GM18951 (cell line): ENCODE data around the gene PSTPIP1.

ENCODE experiments used
- POLR2A ChIP-seq: IDR thresholded peaks from 4 replicates; pipeline ENCODE4 v1.6.1; 2011; ENCODE audit warnings: mild to moderate bottlenecking; ENCODE audit not compliant: insufficient read length, insufficient read depth; ENCODE audit errors: extremely low read depth
- in situ Hi-C: fragments of 300-500 bp; cut with MboI; formaldehyde crosslinking; loops from one replicate; pipeline ENCODE4 v1.12.0; 2022; ENCODE audit warnings: low sequenced_read_pairs, mixed read lengths, inconsistent platforms; ENCODE audit not compliant: unreplicated experiment

Gene PSTPIP1

DNA sequence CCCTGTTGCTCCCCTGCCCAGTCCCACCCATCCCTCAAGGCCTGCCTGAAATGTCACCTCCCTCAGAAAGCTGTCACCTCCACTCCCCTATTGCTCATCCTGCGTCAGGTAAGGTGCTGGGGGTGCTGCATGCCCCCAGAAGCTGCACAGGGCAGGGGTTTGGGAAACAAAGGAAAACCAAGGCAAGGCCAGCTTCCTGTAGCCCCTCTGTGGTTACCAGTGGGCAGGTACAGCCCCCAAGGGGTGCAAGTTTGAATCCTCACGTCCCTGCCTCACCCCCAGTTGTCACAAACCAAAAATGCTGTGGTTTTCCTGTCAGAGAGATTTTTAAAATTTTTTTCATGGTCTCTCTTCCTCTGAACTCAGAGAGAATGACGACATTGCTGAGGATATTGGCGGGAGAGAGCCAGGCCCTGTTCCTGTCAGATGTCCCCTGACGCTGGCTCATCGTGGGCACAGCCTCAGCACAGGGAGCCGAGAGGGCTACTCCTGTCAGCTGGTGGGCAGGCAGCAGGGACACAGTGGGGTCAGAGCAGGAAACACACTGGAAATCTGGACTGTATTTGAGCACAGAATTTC lies 27.0 kb downstream of the PSTPIP1 start:
- no peak for TF ChIP-seq POLR2A
- in situ Hi-C loops, result no loop called here

DNA sequence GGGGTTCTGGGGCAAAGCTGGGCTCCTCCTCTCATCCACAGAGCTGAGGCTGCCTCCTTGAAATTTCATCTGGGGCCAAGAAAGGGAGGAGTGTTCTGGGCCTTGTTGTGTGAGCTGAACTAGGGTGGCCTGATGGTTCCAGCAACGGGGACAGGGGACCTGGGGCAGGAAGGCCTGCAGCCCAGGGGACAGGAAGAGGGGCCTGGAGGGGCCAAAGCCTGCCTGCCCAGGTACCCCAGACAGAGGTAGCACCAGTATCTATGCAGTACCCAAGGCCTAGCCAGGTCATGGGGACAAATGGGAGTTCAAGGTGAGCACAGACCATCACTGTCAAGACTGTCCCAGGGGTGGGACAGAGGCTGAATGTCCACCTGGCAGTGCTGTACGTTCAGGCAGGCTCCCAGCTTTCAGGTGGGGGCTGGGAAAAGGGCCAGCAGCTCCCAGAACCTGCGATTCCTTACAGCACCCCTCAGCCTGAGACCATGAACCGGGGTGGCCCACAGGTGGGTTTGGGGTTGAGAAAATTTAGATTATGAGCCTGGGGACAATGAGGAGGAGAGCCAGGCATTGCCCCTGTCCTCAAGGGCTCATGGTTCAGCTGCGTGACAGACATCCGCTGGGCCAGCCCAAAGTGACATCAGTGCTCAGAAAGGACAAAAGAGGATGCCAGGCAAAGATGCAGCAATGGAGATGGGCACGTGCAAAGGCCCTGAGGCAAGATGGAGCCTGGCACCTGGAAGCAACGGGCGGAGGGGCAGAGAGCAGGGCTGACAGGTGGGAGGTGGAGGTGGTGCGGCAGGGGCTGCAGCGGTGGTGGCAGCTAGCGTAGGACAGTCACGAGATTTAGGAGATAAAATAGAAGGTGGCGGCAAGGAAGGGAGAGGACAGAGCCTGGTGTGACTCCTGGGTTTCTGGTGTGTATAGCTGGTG lies 28.0 kb downstream of the PSTPIP1 start:
- in situ Hi-C loops, result no loop called here
- TF ChIP-seq POLR2A, result no peak

DNA sequence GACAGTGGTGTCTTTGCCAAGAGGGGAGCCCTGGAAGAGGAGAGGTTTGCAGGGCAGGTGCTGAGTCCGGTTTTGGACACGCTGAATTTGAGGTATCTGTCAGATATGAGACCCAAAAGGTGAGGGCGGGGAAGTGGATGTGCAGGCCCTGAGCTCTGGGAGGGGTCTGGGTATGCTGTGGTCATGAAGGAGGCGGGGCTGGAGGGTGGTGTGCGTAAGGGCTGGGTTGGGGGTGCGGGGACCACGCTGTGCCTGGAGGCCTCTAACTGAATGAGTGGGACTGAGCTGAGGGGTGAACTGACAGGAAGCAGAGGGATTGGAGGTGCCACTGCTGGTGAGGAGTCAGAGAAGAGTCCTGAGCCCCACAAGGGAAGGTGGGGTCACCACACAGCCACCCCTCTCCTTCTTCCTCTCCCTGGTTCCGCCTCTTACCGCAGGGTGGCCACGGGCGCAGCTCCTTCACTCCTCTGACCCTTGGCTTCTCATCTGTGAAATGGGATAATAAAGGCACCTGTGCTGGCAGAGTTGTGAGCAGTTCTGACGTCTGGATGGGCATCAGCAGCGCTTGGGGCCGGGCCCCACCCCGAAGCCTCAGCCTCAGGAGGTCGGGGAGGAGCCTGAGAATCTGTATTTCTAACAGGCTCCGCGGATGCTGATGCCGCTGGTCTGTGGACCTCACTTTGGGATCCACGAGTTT lies 28.8 kb downstream of the PSTPIP1 start:
- in situ Hi-C loops, result no loop called here
- TF ChIP-seq POLR2A, result no peak

DNA sequence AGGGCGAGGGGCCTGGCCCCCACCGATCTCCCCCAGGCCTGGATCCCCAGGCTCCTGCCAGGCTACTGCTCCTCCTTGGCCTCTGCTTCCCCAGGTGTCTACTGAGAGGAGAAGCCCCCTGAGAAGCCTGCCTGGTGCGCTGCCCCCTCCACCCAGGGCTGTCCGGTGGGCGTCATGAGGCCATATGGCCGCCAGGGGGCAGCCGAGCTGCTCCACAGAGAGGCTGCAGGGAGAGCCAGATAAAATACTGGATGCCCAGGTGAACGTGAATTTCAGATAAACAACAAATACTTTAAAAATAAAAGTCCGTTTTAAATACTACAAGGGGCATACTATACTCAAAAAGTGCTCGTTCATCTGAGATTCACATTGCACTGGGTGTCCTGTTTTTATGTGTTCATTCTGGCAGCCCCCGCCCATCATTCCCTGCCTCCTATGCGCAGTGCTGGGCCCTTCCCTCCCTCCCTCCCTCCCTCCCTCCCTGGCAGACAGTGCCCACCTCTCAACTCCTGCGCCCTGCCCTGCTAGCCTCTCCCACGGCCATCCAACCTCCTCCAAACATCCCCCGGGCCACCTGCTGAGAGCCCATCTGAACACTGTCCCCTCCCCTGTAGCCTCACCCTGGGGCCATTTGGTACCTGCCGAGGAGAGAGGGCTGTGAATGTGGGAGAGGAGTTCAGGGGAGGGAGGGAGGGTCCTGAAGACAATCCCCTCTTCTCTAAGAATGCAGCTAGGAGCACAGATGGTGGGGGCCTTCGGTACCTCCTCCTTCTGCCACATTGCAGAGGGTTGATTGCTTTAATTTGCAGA lies 29.6 kb downstream of the PSTPIP1 start:
- no peak for TF ChIP-seq POLR2A
- in situ Hi-C loops, result no loop called here

DNA sequence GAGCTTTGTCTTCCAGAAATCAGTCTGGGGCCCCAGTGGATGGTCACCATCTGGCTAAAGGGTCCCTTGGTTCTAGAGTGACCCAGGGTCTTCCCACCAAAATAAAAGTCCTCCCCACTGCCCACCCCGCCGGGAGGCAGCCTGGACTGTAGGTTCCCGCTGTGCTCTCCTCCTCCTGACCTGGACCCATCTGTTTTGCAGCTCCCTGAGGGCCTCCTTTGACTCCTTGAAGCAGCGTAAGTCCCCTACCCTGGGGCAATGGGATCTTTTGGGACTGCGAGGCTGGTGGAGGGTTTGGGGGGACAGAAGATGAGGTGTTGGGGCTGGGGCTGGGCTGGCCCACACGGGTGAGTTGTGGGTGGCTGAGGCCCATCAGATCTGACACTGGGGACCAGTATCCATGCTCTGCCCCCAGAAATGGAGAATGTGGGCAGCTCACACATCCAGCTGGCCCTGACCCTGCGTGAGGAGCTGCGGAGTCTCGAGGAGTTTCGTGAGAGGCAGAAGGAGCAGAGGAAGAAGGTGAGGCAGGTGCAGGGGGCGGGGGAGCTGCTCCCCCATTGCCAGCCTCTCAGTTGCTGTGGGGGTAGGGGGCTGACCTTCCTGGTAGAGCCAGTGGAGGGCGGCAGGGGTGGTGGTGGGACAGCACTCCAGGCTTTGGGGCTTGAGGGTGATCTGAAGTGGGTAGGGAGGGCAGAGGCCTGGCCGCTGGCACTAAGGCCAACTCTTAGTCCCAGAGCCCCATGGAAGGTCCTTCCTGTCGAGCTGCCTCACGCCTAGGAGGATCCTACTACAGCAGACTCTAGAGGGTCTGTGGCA lies 30.4 kb downstream of the PSTPIP1 start:
- TF ChIP-seq POLR2A, result no peak
- in situ Hi-C loops, result no loop called here

DNA sequence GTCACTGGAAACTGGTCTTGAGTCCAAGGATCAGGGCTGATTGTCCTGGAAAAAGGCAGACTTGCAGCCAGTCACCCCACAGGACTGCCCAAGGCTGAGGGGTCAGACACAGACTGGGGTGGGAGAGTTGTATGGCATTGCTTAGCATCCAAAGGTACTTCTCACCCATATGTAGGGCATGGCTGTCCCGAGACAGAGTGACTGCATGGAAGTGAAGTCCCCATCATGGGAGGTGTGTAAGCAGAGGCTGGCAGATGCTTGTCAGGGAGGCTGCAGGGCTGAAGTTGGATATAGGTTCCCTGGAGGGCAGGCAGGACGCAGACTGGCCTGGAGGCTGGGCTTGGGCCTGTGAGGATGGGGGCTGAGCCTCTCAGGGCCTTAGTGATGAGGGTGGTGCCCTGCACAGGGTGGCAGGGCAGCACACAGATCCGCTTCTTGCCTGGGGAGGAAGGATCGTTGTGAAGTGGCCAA lies 31.1 kb downstream of the PSTPIP1 start:
- TF ChIP-seq POLR2A, result no peak
- in situ Hi-C loops, result no loop called here

DNA sequence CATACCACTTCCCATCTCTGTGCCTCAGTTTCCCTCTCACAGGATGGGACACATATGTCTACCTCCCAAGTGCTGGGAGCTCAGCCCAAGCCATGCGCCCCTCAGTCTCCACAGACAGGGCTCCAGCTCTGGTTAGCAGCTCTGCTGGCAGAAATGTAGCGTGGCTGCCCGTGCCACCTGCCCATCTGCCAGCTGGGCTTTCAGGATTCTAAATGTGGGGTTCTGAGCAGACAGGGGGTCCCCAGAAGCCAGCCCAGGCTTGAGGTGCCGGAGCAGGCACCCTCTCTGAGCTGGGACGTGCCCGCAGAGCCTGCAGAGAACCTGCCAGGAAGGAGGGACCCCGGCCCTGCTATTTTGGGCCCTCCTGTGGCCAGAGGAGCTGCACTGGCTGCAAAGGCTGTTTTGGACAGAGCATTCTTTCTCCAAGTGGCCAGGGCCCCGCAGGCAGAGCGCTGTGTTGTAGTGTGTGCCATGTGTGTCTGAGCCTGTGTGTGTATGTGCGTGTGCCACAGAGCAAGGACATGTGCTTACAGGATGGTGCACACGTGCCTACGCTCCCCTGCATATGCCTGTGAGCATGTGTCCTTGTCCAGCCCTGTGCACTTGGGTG lies 31.7 kb downstream of the PSTPIP1 start:
- no peak for TF ChIP-seq POLR2A
- in situ Hi-C loops, result no loop called here

DNA sequence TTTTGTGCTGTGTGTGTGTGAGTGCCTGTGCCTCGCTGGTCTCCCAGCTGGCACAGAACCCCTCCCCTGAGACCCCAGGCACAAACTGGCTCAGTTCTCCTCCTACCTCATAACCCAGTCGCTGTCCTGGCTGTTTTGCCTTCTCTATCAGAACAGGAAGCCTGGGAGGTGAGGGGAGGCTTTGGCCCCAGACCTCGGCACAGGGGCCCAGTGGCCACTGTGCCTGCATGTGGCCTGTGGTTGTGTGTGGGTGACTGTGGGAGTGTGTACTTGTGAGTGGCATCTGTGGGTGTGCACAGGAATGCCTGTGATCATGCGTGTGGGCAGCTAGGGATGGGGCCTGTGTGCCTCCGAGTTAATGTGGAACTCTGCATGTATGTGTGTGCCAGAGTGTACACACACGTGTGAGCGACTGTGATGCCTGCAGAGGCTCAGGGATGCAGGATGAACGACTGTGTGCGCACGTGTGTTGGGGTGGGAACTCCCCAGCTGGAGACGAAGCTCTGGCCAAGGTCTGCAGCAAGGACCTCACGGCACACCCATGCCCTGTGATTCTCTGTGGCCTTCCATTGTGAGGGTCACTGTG lies 32.3 kb downstream of the PSTPIP1 start:
- in situ Hi-C loops, result no loop called here
- no peak for TF ChIP-seq POLR2A

DNA sequence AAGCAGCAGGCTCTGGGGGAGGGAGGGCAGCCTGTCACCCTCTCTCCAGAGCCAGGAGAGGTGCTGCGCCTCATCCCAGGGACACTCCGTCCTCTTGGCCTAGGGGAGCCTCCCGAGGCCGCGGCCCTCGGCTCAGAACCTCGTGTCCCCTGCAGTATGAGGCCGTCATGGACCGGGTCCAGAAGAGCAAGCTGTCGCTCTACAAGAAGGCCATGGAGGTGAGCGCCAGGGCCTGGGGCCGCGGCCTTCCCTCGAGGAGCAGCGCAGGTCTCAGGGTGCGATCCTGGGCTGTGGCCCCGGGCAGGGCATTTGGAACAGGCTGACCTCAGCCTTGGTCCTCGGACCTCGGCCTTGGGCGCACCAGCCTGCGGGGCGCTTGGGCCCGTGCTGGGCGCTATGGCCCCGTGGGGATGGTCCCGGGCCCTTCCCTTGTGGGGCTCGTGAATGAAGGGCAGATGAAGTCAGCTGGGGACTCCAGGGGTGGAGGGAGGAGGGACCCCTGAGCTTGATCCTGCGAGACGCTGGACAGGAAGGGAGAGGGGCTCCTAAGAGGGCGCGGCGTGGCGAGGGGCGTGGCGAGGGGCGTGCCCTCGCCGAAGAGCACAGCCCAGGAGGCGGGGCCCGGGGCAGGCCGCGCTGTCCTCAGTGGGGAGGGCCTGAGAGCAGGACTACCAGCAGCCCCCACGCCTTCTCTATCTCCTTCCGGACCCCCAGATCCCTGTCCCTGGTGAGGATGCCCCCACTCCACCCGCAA lies 32.9 kb downstream of the PSTPIP1 start:
- in situ Hi-C loops, result no loop called here
- no peak for TF ChIP-seq POLR2A

DNA sequence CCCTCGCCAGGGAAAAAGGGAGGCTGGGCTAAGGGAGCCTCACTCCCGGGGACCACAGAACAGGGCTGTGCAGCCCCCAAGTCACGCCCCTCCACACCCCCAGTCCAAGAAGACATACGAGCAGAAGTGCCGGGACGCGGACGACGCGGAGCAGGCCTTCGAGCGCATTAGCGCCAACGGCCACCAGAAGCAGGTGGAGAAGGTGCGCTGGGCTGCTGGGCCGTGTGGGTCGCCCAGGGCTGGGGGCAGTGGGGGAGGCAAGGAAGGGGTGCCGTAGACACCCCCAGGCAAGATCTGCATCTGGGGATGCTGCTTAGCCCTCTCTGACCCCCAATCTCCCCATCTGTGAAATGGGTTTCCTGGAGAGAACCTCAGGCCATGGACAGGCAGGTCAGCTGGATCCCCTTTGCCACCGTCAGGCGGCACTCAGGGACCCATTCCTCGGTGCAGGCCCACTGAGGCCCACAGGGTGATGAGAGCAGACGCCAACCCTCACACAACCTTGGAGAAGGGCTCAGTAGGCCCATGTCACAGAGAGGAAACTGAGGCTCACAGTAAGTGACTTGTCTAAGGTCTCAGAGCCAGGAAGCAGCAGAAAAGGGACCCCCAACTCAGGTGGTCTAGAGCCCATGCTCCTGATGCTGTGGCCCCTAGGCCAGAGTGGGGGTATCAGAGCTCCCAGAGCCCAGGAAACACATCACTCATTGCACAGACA lies 33.7 kb downstream of the PSTPIP1 start:
- no peak for TF ChIP-seq POLR2A
- in situ Hi-C loops, result no loop called here
